GM19324 (cell line): ENCODE data around the gene NRAS.

Source experiments
- ATAC-seq: cut with Tn5 transposase; IDR thresholded peaks from one replicate; pipeline ENCODE4 v1.9.1; 2021; ENCODE audit warnings: mild to moderate bottlenecking, moderate library complexity; ENCODE audit not compliant: unreplicated experiment, low FRiP score

The NRAS gene

GRCh38 chr1:114690148-114690547 is 26.4 kb downstream of the NRAS start:
- ATAC-seq = no peak

- ATAC-seq = no peak
Observed at GRCh38 chr1:114688526-114688925, 28.0 kb downstream of the NRAS start.

GRCh38 chr1:114685851-114686250 is 30.7 kb downstream of the NRAS start:
- no peak for ATAC-seq

GRCh38 chr1:114677691-114678090 is 38.9 kb downstream of the NRAS start:
- ATAC-seq = no peak

GRCh38 chr1:114676115-114676514 is 40.5 kb downstream of the NRAS start:
- no peak for ATAC-seq

GRCh38 chr1:114671939-114672275 is 44.7 kb downstream of the NRAS start:
- no peak for ATAC-seq

- no peak for ATAC-seq
Observed at GRCh38 chr1:114671011-114671938, 45.3 kb downstream of the NRAS start.

GRCh38 chr1:114670083-114671010 is 46.2 kb downstream of the NRAS start:
- peak; percentile 99 for ATAC-seq

GRCh38 chr1:114669562-114670082 is 46.9 kb downstream of the NRAS start, which contains the start of gene DENND2C:
TSS of gene DENND2C (minus strand) at chr1:114670049. CDS start at chr1:114625984, 44,065 bp downstream.
- peak; percentile 54 for ATAC-seq

GRCh38 chr1:114668784-114669561 is 47.6 kb downstream of the NRAS start:
- no peak for ATAC-seq

- no peak for ATAC-seq
Observed at GRCh38 chr1:114668373-114668772, 48.2 kb downstream of the NRAS start.

- no peak for ATAC-seq
Observed at GRCh38 chr1:114666954-114667353, 49.6 kb downstream of the NRAS start.

GRCh38 chr1:114660238-114660637 is 56.3 kb downstream of the NRAS start:
- ATAC-seq = no peak
